Measurements from ENCODE around the gene ENTPD7.

DNA sequence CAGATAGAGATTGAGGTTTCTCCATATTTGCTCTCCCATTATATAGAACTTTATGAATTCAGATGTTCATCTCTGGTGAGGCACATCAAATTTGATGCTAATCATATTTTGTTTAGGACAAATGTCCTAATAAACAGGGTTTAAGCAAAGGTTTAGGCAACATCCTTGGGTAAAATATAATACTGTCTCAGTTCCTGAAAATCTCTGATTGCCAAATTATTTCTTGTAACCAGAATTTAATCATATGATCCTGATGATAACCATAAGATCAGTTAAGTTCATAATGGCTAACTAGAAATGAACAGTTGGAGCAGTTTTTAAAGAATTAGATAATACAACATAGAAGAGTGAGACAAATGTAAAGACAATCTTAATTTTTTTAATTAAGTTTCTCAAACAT is 91.3 kb downstream of the ENTPD7 start:
- TF ChIP-seq ATF3 (IDR thresholded peaks at IDR 0.05; ENCODE audit: borderline replicate concordance, extremely low read depth, low read depth, low read length): no peak
- no peak for TF ChIP-seq CEBPB (IDR thresholded peaks at IDR 0.05; ENCODE audit: borderline replicate concordance in 1 of 2, low read depth in 2 of 2, low read length in 2 of 2)
- TF ChIP-seq ZNF274 (IDR thresholded peaks at IDR 0.05; ENCODE audit: insufficient read depth, insufficient read length): no peak
- no peak for TF ChIP-seq HDAC2 (IDR thresholded peaks at IDR 0.05)
- TF ChIP-seq, protein P1, sequence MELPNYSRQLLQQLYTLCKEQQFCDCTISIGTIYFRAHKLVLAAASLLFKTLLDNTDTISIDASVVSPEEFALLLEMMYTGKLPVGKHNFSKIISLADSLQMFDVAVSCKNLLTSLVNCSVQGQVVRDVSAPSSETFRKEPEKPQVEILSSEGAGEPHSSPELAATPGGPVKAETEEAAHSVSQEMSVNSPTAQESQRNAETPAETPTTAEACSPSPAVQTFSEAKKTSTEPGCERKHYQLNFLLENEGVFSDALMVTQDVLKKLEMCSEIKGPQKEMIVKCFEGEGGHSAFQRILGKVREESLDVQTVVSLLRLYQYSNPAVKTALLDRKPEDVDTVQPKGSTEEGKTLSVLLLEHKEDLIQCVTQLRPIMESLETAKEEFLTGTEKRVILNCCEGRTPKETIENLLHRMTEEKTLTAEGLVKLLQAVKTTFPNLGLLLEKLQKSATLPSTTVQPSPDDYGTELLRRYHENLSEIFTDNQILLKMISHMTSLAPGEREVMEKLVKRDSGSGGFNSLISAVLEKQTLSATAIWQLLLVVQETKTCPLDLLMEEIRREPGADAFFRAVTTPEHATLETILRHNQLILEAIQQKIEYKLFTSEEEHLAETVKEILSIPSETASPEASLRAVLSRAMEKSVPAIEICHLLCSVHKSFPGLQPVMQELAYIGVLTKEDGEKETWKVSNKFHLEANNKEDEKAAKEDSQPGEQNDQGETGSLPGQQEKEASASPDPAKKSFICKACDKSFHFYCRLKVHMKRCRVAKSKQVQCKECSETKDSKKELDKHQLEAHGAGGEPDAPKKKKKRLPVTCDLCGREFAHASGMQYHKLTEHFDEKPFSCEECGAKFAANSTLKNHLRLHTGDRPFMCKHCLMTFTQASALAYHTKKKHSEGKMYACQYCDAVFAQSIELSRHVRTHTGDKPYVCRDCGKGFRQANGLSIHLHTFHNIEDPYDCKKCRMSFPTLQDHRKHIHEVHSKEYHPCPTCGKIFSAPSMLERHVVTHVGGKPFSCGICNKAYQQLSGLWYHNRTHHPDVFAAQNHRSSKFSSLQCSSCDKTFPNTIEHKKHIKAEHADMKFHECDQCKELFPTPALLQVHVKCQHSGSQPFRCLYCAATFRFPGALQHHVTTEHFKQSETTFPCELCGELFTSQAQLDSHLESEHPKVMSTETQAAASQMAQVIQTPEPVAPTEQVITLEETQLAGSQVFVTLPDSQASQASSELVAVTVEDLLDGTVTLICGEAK (IDR thresholded peaks at IDR 0.05; ENCODE audit: borderline replicate concordance): no peak
- TF ChIP-seq, protein P2, sequence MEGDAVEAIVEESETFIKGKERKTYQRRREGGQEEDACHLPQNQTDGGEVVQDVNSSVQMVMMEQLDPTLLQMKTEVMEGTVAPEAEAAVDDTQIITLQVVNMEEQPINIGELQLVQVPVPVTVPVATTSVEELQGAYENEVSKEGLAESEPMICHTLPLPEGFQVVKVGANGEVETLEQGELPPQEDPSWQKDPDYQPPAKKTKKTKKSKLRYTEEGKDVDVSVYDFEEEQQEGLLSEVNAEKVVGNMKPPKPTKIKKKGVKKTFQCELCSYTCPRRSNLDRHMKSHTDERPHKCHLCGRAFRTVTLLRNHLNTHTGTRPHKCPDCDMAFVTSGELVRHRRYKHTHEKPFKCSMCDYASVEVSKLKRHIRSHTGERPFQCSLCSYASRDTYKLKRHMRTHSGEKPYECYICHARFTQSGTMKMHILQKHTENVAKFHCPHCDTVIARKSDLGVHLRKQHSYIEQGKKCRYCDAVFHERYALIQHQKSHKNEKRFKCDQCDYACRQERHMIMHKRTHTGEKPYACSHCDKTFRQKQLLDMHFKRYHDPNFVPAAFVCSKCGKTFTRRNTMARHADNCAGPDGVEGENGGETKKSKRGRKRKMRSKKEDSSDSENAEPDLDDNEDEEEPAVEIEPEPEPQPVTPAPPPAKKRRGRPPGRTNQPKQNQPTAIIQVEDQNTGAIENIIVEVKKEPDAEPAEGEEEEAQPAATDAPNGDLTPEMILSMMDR (IDR thresholded peaks at IDR 0.05 in 2 of 3, conservative IDR thresholded peaks at IDR 0.05 in 1 of 3; ENCODE audit: control insufficient read depth in 2 of 3, extremely low read depth in 1 of 3, insufficient read depth in 1 of 3, low read depth in 3 of 3, low read length in 3 of 3): no peak
- TF ChIP-seq CBFB (IDR thresholded peaks at IDR 0.05; ENCODE audit: low read depth): no peak
- no peak for TF ChIP-seq SMC3 (IDR thresholded peaks at IDR 0.05; ENCODE audit: borderline replicate concordance, low read length)
- TF ChIP-seq NR2C2 (IDR thresholded peaks at IDR 0.05; ENCODE audit: borderline replicate concordance, control insufficient read depth, insufficient read length, low read depth): no peak
- TF ChIP-seq NFXL1 (IDR thresholded peaks at IDR 0.05; ENCODE audit: borderline replicate concordance): no peak
- no peak for TF ChIP-seq EP300 (IDR thresholded peaks at IDR 0.05; ENCODE audit: borderline replicate concordance in 1 of 2, control insufficient read depth in 1 of 2, low read depth in 2 of 2, low read length in 2 of 2)
- TF ChIP-seq MAX (IDR thresholded peaks at IDR 0.05; ENCODE audit: low read depth, low read length): no peak
